Neuronal stem cell (in vitro differentiated cells): ENCODE data around the gene PTPRM.
A peak's percentile ranks its signal among the peaks of the same experiment; 100 is the strongest.

Experiments used
- DNase-seq: peaks from one replicate; pipeline ENCODE4 v3.0.0-alpha.2; 2013; ENCODE audit warnings: low spot score
- H2AFZ ChIP-seq: one replicate; pipeline ENCODE4 v1.6.1; 2013; ENCODE audit warnings: mild to moderate bottlenecking, low read length, inconsistent platforms
- H2AK5ac ChIP-seq: 2 replicates; pipeline ENCODE4 v1.6.1; 2013; ENCODE audit warnings: low read depth, mild to moderate bottlenecking, inconsistent platforms, low read length, moderate library complexity, mixed read lengths
- H2BK120ac ChIP-seq: 2 replicates; pipeline ENCODE4 v1.6.1; 2013; ENCODE audit warnings: low read depth, mild to moderate bottlenecking, inconsistent platforms, low read length, moderate library complexity, mixed read lengths
- H2BK12ac ChIP-seq: one replicate; pipeline ENCODE4 v1.6.1; 2013; ENCODE audit warnings: low read length, inconsistent platforms
- H2BK15ac ChIP-seq: 2 replicates; pipeline ENCODE4 v1.6.1; 2013; ENCODE audit warnings: mild to moderate bottlenecking, low read length, inconsistent platforms, mixed read lengths
- H2BK5ac ChIP-seq: one replicate; pipeline ENCODE4 v1.6.1; 2013; ENCODE audit warnings: inconsistent platforms, mild to moderate bottlenecking, low read length, moderate library complexity
- H3K14ac ChIP-seq: one replicate; pipeline ENCODE4 v1.6.1; 2013; ENCODE audit warnings: low read length, inconsistent platforms
- H3K18ac ChIP-seq: 2 replicates; pipeline ENCODE4 v1.6.1; 2013; ENCODE audit warnings: low read length, inconsistent platforms
- H3K23ac ChIP-seq: 2 replicates; pipeline ENCODE4 v1.6.1; 2013; ENCODE audit warnings: low read depth, mild to moderate bottlenecking, mixed read lengths, low read length, inconsistent platforms; ENCODE audit not compliant: poor library complexity
- H3K27ac ChIP-seq: replicated peaks from 3 replicates; pipeline ENCODE4 v1.5.1; 2013; ENCODE audit warnings: low read length, inconsistent platforms
- H3K27me3 ChIP-seq, 3 experiments: 2 replicates each; pipeline ENCODE4 v1.6.1; 2013; ENCODE audit warnings: low read length in 3 of 3, mild to moderate bottlenecking in 2 of 3, inconsistent platforms in 1 of 3, low read depth in 1 of 3, mixed read lengths in 1 of 3, moderate library complexity in 1 of 3; ENCODE audit not compliant: control insufficient read depth in 3 of 3, insufficient read depth in 3 of 3
- H3K36me3 ChIP-seq, 2 donors: replicated peaks in 1 of 2; 2 replicates each; pipeline ENCODE4 v1.6.1; 2013; ENCODE audit warnings: low read length in 2 of 2; ENCODE audit not compliant: control insufficient read depth in 2 of 2, insufficient read depth in 2 of 2
- H3K4ac ChIP-seq: 2 replicates; pipeline ENCODE4 v1.6.1; 2013; ENCODE audit warnings: inconsistent platforms, mild to moderate bottlenecking, low read length, moderate library complexity
- H3K4me1 ChIP-seq, 2 donors: 1 replicate in 1 of 2; 2 replicates in 1 of 2; pipeline ENCODE4 v1.6.1; 2013; ENCODE audit warnings: low read length in 2 of 2, low read depth in 1 of 2; ENCODE audit not compliant: control insufficient read depth in 2 of 2, insufficient read depth in 1 of 2
- H3K4me2 ChIP-seq: one replicate; pipeline ENCODE4 v1.6.1; 2013; ENCODE audit warnings: mild to moderate bottlenecking, low read length, inconsistent platforms; ENCODE audit not compliant: insufficient read depth, poor library complexity, severe bottlenecking
- H3K4me3 ChIP-seq, 2 donors: 2 replicates each; pipeline ENCODE4 v1.5.1; 2013; ENCODE audit warnings: low read length in 2 of 2, mild to moderate bottlenecking in 2 of 2, inconsistent platforms in 1 of 2, moderate library complexity in 1 of 2
- H3K79me1 ChIP-seq: one replicate; pipeline ENCODE4 v1.6.1; 2013; ENCODE audit warnings: low read depth, mild to moderate bottlenecking, inconsistent platforms, low read length, moderate library complexity
- H3K9ac ChIP-seq: one replicate; pipeline ENCODE4 v1.6.1; 2013; ENCODE audit warnings: mild to moderate bottlenecking, low read depth, low read length, inconsistent platforms; ENCODE audit not compliant: poor library complexity
- H3K9me3 ChIP-seq, 2 donors: replicated peaks in 1 of 2; 2 replicates each; pipeline versions ENCODE3 to v1.6.1; 2013; ENCODE audit warnings: low read length in 2 of 2, mild to moderate bottlenecking in 2 of 2, inconsistent platforms in 1 of 2, low read depth in 1 of 2, mixed read lengths in 1 of 2, moderate library complexity in 1 of 2; ENCODE audit not compliant: control insufficient read depth in 2 of 2, insufficient read depth in 1 of 2
- H4K8ac ChIP-seq: one replicate; pipeline ENCODE4 v1.6.1; 2013; ENCODE audit warnings: low read depth, mild to moderate bottlenecking, inconsistent platforms, low read length, moderate library complexity
- H4K91ac ChIP-seq: one replicate; pipeline ENCODE4 v1.6.1; 2013; ENCODE audit warnings: low read length, low read depth, mild to moderate bottlenecking, inconsistent platforms; ENCODE audit not compliant: poor library complexity
- WGBS, 2 donors: extraction: QIAGEN DNeasy Blood & Tissue Kit; methylation state at CpG; one replicate each; pipeline ENCODE4 v1.1.7; 2013; ENCODE audit warnings: missing lambda C conversion rate in 2 of 2, mixed read lengths in 1 of 2; ENCODE audit not compliant: insufficient read length in 2 of 2, insufficient replicate concordance in 1 of 2; ENCODE audit errors: extremely low coverage in 2 of 2; 5-methylcytosine and 5-hydroxymethylcytosine counted together

PTPRM gene

GRCh38 chr18:7898181-7898580 is 331.1 kb downstream of the PTPRM start:
- Histone ChIP-seq H2BK5ac (no peak overlapping the region), H3K4me3 (no peak overlapping the region), H3K14ac (no peak overlapping the region), H3K18ac (no peak overlapping the region), H3K4ac (no peak overlapping the region), H4K91ac (no peak overlapping the region), H3K4me2 (no peak overlapping the region), H3K23ac (no peak overlapping the region), H4K8ac (no peak overlapping the region), H3K9me3 (no peaks in the 10 kb centered on the region), H2BK120ac (no peak overlapping the region), H3K36me3 (no peaks in the 10 kb centered on the region), H2AK5ac (no peak overlapping the region), H2BK15ac (no peak overlapping the region), H2BK12ac (no peak overlapping the region), H2AFZ (no peak overlapping the region), H3K4me1 (peaks cover 9 to 12% of the 10 kb centered on the region in 2 donors), H3K9ac (no peak overlapping the region), H3K27ac (peak overlapping the region; percentile 7), H3K27me3 (no peaks in the 10 kb centered on the region), H3K79me1 (no peaks in the 10 kb centered on the region)
- WGBS, 2 donors, result no CpG with 5 or more reads among the region's 2 CpGs
- DNase-seq, result no peak

DNA sequence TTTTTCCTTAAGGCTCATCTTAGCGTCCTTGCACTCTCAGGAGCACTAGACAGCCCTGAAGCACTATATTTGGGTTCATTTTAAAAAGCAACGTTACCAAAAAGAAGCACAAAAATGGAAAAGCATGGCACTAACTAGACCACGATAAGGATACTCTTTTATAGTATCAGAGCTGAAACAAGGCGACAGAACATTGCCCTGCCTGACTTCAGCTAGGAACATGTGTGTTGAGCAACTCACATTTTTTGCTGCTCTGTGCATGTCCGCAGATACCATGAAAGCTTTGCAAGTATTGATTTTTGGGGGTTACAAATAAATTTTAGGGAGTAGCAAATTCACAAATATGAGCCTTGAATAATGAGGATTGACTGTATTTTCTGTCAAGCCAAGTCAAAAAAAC is 332.0 kb downstream of the PTPRM start:
- Histone ChIP-seq H3K36me3 (no peaks in the 10 kb centered on the region), H2AK5ac (no peak overlapping the region), H3K4me1 (peaks cover 9 to 12% of the 10 kb centered on the region in 2 donors), H4K8ac (no peak overlapping the region), H3K9me3 (no peaks in the 10 kb centered on the region), H2BK15ac (no peak overlapping the region), H2BK12ac (no peak overlapping the region), H2BK120ac (no peak overlapping the region), H3K27ac (no peak overlapping the region), H4K91ac (no peak overlapping the region), H2BK5ac (no peak overlapping the region), H3K14ac (no peak overlapping the region), H3K4me3 (no peak overlapping the region), H3K79me1 (no peaks in the 10 kb centered on the region), H2AFZ (no peak overlapping the region), H3K18ac (no peak overlapping the region), H3K4ac (no peak overlapping the region), H3K27me3 (no peaks in the 10 kb centered on the region), H3K23ac (no peak overlapping the region), H3K4me2 (no peak overlapping the region), H3K9ac (no peak overlapping the region)
- WGBS, 2 donors, result no CpG with 5 or more reads among the region's 5 CpGs
- no peak for DNase-seq

DNA sequence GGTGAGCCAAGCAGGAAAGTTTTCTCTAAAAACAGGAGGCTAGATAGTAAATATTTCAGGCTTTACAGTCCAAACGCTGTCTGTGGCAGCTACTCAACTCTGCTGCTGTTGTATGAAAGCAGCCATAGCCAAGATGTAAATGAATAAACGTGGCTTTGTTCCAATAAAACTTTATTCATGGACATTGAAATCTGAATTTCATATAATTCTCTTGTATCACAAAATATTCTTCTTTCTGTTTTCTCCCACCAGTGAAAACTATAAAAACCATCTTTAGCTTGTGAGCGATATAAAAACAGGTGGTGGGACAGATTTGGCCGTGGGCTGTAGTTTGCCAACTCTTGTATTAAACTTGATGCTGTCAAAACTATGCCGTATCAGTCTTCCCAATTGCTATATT is 333.0 kb downstream of the PTPRM start:
- H3K18ac ChIP-seq, result no peak overlapping the region
- H3K4me2 ChIP-seq, result no peak overlapping the region
- H4K8ac ChIP-seq, result no peak overlapping the region
- H3K4me1 ChIP-seq, result peaks cover 9 to 12% of the 10 kb centered on the region in 2 donors
- no peak overlapping the region for H4K91ac ChIP-seq
- WGBS, 2 donors, result no CpG with 5 or more reads among the region's 5 CpGs
- no peaks in the 10 kb centered on the region for H3K79me1 ChIP-seq
- no peak overlapping the region for H3K27ac ChIP-seq
- H2BK120ac ChIP-seq, result no peak overlapping the region
- H3K36me3 ChIP-seq, result no peaks in the 10 kb centered on the region
- no peak overlapping the region for H2BK12ac ChIP-seq
- no peak overlapping the region for H3K9ac ChIP-seq
- H3K14ac ChIP-seq, result no peak overlapping the region
- H3K27me3 ChIP-seq, result no peaks in the 10 kb centered on the region
- H2AK5ac ChIP-seq, result no peak overlapping the region
- H3K9me3 ChIP-seq, result no peaks in the 10 kb centered on the region
- no peak overlapping the region for H2BK15ac ChIP-seq
- H2AFZ ChIP-seq, result no peak overlapping the region
- H3K4me3 ChIP-seq, result no peak overlapping the region
- no peak for DNase-seq
- H2BK5ac ChIP-seq, result no peak overlapping the region
- H3K4ac ChIP-seq, result no peak overlapping the region
- no peak overlapping the region for H3K23ac ChIP-seq

DNA sequence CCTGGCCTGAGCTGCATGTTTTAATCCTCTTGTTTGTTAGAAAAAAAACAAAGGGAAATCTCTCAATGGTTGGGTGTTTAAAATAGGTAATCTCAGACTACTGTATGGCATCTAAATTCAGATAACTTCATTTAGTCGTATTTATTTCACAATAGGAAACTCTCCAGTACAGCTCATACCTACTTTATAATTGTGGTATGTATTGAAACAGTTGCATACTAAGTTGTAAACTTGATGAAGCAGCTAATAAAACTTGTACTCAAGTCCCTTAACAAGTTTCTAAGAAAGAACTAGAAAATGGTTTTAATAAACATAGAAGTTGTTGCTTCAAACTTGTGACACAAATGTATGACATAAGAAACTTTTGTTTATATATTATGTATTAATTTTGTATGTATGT is 334.5 kb downstream of the PTPRM start:
- Histone ChIP-seq H3K9me3 (no peaks in the 10 kb centered on the region), H3K4me3 (no peak overlapping the region), H3K14ac (no peak overlapping the region), H4K91ac (no peak overlapping the region), H4K8ac (no peak overlapping the region), H3K27me3 (no peaks in the 10 kb centered on the region), H3K4ac (no peak overlapping the region), H2AFZ (no peak overlapping the region), H2BK12ac (no peak overlapping the region), H2BK15ac (no peak overlapping the region), H3K4me1 (peaks cover 7 to 11% of the 10 kb centered on the region in 2 donors), H2AK5ac (no peak overlapping the region), H3K79me1 (no peaks in the 10 kb centered on the region), H3K23ac (no peak overlapping the region), H3K9ac (no peak overlapping the region), H3K27ac (no peak overlapping the region), H2BK120ac (no peak overlapping the region), H2BK5ac (no peak overlapping the region), H3K18ac (no peak overlapping the region), H3K4me2 (no peak overlapping the region), H3K36me3 (no peaks in the 10 kb centered on the region)
- WGBS, 2 donors, result no CpG with 5 or more reads among the region's 1 CpG
- no peak for DNase-seq
